HG03159 (cell line): ENCODE results near the gene KCNJ18.
"Not testable (repeated sequence)": the region's sequence is repeated elsewhere in the genome, so short reads cannot be mapped to it uniquely, and the experiment has no call there.

Experiments used
- ATAC-seq: cut with Tn5 transposase; IDR thresholded peaks from one replicate; pipeline ENCODE4 v1.9.1; 2021; ENCODE audit warnings: mild to moderate bottlenecking, moderate library complexity; ENCODE audit not compliant: unreplicated experiment

Gene KCNJ18

GRCh38 chr17:21670361-21671155, 21.8 kb upstream of the KCNJ18 start:
- not testable (repeated sequence) for ATAC-seq

GRCh38 chr17:21671437-21671836, 20.9 kb upstream of the KCNJ18 start:
- ATAC-seq, result not testable (repeated sequence)

GRCh38 chr17:21671871-21672270, 20.5 kb upstream of the KCNJ18 start:
- ATAC-seq, result not testable (repeated sequence)

- ATAC-seq, result not testable (repeated sequence)
Measured at GRCh38 chr17:21673451-21674241, 18.7 kb upstream of the KCNJ18 start.

GRCh38 chr17:21674242-21674731, 18.0 kb upstream of the KCNJ18 start:
- ATAC-seq, result no peak

GRCh38 chr17:21674891-21675738, 17.2 kb upstream of the KCNJ18 start:
- not testable (repeated sequence) for ATAC-seq

- not testable (repeated sequence) for ATAC-seq
Measured at GRCh38 chr17:21675739-21676130, 16.6 kb upstream of the KCNJ18 start.

GRCh38 chr17:21676281-21677111, 15.8 kb upstream of the KCNJ18 start:
- ATAC-seq, result no peak

- no peak for ATAC-seq
Measured at GRCh38 chr17:21677126-21677910, 15.0 kb upstream of the KCNJ18 start.

GRCh38 chr17:21677911-21678310, 14.4 kb upstream of the KCNJ18 start:
- ATAC-seq, result no peak

- no peak for ATAC-seq
Measured at GRCh38 chr17:21678393-21679081, 13.8 kb upstream of the KCNJ18 start.

- ATAC-seq, result no peak
Measured at GRCh38 chr17:21679256-21680146, 12.8 kb upstream of the KCNJ18 start.

GRCh38 chr17:21680366-21680765, 12.0 kb upstream of the KCNJ18 start:
- ATAC-seq, result no peak

- not testable (repeated sequence) for ATAC-seq
Measured at GRCh38 chr17:21680850-21681351, 11.4 kb upstream of the KCNJ18 start.

- ATAC-seq, result not testable (repeated sequence)
Measured at GRCh38 chr17:21681576-21681975, 10.7 kb upstream of the KCNJ18 start.

- not testable (repeated sequence) for ATAC-seq
Measured at GRCh38 chr17:21682130-21682529, 10.2 kb upstream of the KCNJ18 start.

- not testable (repeated sequence) for ATAC-seq
Measured at GRCh38 chr17:21683142-21683712, 9.1 kb upstream of the KCNJ18 start.
